ENCODE results near the gene GDPD5.

The GDPD5 gene

GRCh38 chr11:75386942-75387630 lies 138.7 kb downstream of the GDPD5 start:
- no peaks in the 10 kb centered on the region for H3F3A ChIP-seq (ENCODE audit: insufficient read depth)
- no peaks in the 10 kb centered on the region for H4K20me1 ChIP-seq (ENCODE audit: low read depth, low read length)
- no peaks in the 10 kb centered on the region for H3K9me2 ChIP-seq (replicated peaks; ENCODE audit: insufficient read depth, low read length)
- no peak overlapping the region for H3K4me2 ChIP-seq (ENCODE audit: low read depth, low read length, poor library complexity, severe bottlenecking)
- no peaks in the 10 kb centered on the region for H3K79me2 ChIP-seq (ENCODE audit: insufficient read depth, low read length)
- H3K27ac ChIP-seq (ENCODE audit: low read depth, low read length) = no peak overlapping the region
- H3K36me3 ChIP-seq (ENCODE audit: low read length) = no peaks in the 10 kb centered on the region
- TF ChIP-seq EZH2phosphoT487 (conservative IDR thresholded peaks at IDR 0.05; ENCODE audit: low read length) (no peak), CTCF (IDR thresholded peaks at IDR 0.05; ENCODE audit: insufficient read depth, low read length, poor library complexity, severe bottlenecking) (no peak)
- no peak overlapping the region for H3K9ac ChIP-seq (ENCODE audit: low read length)
- no peaks in the 10 kb centered on the region for H3K27me3 ChIP-seq (ENCODE audit: low read length)
- H3K4me3 ChIP-seq (ENCODE audit: insufficient read depth, low read length, poor library complexity, severe bottlenecking) = no peak overlapping the region
- H3K9me3 ChIP-seq (ENCODE audit: insufficient read depth, low read length) = no peaks in the 10 kb centered on the region
- H2AFZ ChIP-seq (ENCODE audit: low read depth, low read length, severe bottlenecking) = no peak overlapping the region
